ENCODE results near the gene UPF3B.

Gene UPF3B

DNA sequence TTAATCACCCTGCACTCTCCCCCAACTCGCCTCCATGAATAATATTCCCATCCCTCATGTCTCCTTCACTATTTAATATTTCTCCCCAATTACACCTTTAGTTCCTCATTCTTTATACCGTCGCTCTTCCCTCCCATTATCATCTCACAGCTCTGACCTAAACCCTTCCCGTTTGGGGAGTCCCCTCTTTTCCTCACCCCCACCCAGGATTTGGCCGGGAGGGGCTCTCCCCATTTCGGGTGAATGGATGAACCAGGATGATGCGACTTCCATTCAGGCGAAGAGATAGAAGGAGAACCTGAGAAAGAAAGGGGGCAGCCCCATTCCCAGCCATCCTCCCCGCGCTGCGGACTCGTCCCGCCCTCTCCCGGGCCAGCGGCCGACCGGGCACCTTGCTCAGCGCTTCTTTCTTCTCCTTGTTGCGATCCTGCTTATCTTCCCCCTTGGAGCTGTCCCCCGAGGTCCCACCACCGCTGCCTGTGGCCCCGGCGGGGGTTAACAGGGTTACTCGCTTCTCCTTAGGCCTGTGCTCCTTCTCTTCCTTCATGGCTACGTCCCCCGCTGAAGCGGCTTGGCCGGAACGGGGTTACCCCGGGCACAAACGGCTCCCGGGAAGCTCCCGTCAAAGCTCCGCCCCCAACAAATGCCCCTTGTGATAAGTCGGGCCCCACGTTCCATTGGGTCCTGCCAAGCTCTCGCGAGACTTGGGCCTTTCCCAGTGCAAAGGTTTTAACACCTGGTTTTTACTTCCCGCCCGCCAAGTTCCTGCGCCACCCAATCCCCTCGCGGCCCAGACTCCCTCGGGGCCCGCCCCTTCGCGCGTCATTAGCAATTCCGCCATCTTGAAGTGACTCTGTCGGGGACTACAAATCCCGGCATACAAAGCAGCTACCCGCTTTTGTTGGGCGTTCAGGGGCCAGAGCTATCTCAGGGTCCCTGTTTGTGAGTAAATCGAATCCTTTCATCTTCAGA lies at the start of gene UPF3B (continued):
- peak; percentile 80 for TF ChIP-seq SP3 (tag by site-specific recombination; IDR thresholded peaks at IDR 0.05)
- TF ChIP-seq, protein P1, sequence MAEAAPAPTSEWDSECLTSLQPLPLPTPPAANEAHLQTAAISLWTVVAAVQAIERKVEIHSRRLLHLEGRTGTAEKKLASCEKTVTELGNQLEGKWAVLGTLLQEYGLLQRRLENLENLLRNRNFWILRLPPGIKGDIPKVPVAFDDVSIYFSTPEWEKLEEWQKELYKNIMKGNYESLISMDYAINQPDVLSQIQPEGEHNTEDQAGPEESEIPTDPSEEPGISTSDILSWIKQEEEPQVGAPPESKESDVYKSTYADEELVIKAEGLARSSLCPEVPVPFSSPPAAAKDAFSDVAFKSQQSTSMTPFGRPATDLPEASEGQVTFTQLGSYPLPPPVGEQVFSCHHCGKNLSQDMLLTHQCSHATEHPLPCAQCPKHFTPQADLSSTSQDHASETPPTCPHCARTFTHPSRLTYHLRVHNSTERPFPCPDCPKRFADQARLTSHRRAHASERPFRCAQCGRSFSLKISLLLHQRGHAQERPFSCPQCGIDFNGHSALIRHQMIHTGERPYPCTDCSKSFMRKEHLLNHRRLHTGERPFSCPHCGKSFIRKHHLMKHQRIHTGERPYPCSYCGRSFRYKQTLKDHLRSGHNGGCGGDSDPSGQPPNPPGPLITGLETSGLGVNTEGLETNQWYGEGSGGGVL (tag by site-specific recombination; IDR thresholded peaks at IDR 0.05), result no peak
- TF ChIP-seq ZFP69B (tag by site-specific recombination; IDR thresholded peaks at IDR 0.05), result peak; percentile 82
- no peak for TF ChIP-seq ZNF132 (tag by site-specific recombination; IDR thresholded peaks at IDR 0.05; ENCODE audit: borderline replicate concordance)
- TF ChIP-seq GLI2 (tag by site-specific recombination; IDR thresholded peaks at IDR 0.05; ENCODE audit: borderline replicate concordance, low read depth), result no peak
- peak; percentile 82 for TF ChIP-seq KLF10 (tag by site-specific recombination; IDR thresholded peaks at IDR 0.05)
- TF ChIP-seq ZBTB1 (tag by site-specific recombination; IDR thresholded peaks at IDR 0.05), result no peak
- peak; percentile 47; the same call in 1 of the 2 replicates for TF ChIP-seq ZNF600 (tag by site-specific recombination; IDR thresholded peaks at IDR 0.05)
- no peak for TF ChIP-seq ZNF2 (tag by site-specific recombination; IDR thresholded peaks at IDR 0.05)
- TF ChIP-seq YY1 (tag by site-specific recombination; IDR thresholded peaks at IDR 0.05), result 0 out of 2 replicates have a peak, but pooled peaks have one; percentile 39
- TF ChIP-seq ZNF561 (tag by site-specific recombination; IDR thresholded peaks at IDR 0.05; ENCODE audit: borderline replicate concordance), result peak; percentile 58; the same call in 1 of the 2 replicates
- no peak for TF ChIP-seq SALL2 (tag by site-specific recombination; IDR thresholded peaks at IDR 0.05; ENCODE audit: borderline replicate concordance)
- TF ChIP-seq, protein P2, sequence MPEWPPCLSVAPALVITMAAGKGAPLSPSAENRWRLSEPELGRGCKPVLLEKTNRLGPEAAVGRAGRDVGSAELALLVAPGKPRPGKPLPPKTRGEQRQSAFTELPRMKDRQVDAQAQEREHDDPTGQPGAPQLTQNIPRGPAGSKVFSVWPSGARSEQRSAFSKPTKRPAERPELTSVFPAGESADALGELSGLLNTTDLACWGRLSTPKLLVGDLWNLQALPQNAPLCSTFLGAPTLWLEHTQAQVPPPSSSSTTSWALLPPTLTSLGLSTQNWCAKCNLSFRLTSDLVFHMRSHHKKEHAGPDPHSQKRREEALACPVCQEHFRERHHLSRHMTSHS (tag by site-specific recombination; IDR thresholded peaks at IDR 0.05), result no peak
- TF ChIP-seq ZNF335 (tag by site-specific recombination; conservative IDR thresholded peaks at IDR 0.05), result peak; percentile 73
- TF ChIP-seq, protein P3, sequence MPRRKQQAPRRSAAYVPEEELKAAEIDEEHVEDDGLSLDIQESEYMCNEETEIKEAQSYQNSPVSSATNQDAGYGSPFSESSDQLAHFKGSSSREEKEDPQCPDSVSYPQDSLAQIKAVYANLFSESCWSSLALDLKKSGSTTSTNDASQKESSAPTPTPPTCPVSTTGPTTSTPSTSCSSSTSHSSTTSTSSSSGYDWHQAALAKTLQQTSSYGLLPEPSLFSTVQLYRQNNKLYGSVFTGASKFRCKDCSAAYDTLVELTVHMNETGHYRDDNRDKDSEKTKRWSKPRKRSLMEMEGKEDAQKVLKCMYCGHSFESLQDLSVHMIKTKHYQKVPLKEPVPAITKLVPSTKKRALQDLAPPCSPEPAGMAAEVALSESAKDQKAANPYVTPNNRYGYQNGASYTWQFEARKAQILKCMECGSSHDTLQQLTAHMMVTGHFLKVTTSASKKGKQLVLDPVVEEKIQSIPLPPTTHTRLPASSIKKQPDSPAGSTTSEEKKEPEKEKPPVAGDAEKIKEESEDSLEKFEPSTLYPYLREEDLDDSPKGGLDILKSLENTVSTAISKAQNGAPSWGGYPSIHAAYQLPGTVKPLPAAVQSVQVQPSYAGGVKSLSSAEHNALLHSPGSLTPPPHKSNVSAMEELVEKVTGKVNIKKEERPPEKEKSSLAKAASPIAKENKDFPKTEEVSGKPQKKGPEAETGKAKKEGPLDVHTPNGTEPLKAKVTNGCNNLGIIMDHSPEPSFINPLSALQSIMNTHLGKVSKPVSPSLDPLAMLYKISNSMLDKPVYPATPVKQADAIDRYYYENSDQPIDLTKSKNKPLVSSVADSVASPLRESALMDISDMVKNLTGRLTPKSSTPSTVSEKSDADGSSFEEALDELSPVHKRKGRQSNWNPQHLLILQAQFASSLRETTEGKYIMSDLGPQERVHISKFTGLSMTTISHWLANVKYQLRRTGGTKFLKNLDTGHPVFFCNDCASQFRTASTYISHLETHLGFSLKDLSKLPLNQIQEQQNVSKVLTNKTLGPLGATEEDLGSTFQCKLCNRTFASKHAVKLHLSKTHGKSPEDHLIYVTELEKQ (tag by site-specific recombination; IDR thresholded peaks at IDR 0.05; ENCODE audit: borderline replicate concordance), result no peak
- TF ChIP-seq FEZF1 (tag by site-specific recombination; IDR thresholded peaks at IDR 0.05), result no peak
- TF ChIP-seq ZNF140 (tag by site-specific recombination; IDR thresholded peaks at IDR 0.05), result no peak
- no peak for TF ChIP-seq ZNF530 (tag by site-specific recombination; IDR thresholded peaks at IDR 0.05; ENCODE audit: low read depth)
- TF ChIP-seq KLF8 (tag by site-specific recombination; IDR thresholded peaks at IDR 0.05), result peak; percentile 29; the same call in 1 of the 2 replicates
- no peak for TF ChIP-seq ZNF549 (tag by site-specific recombination; IDR thresholded peaks at IDR 0.05)
- 0 out of 2 replicates have a peak, but pooled peaks have one; percentile 63 for TF ChIP-seq ZSCAN30 (tag by site-specific recombination; IDR thresholded peaks at IDR 0.05)
- no peak for TF ChIP-seq ZNF830 (tag by site-specific recombination; IDR thresholded peaks at IDR 0.05; ENCODE audit: low read depth)
- TF ChIP-seq ZNF529 (tag by site-specific recombination; IDR thresholded peaks at IDR 0.05; ENCODE audit: insufficient replicate concordance), result no peak
- TF ChIP-seq, protein P4, sequence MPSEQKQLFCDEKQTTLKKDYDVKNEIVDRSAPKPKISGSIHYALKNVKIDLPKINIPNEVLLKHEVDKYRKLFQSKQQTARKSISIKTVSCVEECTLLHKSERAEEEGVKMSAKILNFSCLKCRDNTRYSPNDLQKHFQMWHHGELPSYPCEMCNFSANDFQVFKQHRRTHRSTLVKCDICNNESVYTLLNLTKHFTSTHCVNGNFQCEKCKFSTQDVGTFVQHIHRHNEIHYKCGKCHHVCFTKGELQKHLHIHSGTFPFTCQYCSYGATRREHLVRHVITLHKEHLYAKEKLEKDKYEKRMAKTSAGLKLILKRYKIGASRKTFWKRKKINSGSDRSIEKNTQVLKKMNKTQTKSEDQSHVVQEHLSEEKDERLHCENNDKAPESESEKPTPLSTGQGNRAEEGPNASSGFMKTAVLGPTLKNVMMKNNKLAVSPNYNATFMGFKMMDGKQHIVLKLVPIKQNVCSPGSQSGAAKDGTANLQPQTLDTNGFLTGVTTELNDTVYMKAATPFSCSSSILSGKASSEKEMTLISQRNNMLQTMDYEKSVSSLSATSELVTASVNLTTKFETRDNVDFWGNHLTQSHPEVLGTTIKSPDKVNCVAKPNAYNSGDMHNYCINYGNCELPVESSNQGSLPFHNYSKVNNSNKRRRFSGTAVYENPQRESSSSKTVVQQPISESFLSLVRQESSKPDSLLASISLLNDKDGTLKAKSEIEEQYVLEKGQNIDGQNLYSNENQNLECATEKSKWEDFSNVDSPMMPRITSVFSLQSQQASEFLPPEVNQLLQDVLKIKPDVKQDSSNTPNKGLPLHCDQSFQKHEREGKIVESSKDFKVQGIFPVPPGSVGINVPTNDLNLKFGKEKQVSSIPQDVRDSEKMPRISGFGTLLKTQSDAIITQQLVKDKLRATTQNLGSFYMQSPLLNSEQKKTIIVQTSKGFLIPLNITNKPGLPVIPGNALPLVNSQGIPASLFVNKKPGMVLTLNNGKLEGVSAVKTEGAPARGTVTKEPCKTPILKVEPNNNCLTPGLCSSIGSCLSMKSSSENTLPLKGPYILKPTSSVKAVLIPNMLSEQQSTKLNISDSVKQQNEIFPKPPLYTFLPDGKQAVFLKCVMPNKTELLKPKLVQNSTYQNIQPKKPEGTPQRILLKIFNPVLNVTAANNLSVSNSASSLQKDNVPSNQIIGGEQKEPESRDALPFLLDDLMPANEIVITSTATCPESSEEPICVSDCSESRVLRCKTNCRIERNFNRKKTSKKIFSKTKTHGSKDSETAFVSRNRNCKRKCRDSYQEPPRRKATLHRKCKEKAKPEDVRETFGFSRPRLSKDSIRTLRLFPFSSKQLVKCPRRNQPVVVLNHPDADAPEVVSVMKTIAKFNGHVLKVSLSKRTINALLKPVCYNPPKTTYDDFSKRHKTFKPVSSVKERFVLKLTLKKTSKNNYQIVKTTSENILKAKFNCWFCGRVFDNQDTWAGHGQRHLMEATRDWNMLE (tag by site-specific recombination; conservative IDR thresholded peaks at IDR 0.05; ENCODE audit: low read depth), result no peak
